NK-92 (cell line): ENCODE data around the gene SYNJ1.
"Not testable (repeated sequence)": the region's sequence is repeated elsewhere in the genome, so short reads cannot be mapped to it uniquely, and the experiment has no call there.

Experiments used
- DNase-seq: peaks from one replicate; lab custom pipeline; 2025; ENCODE audit not compliant: unreplicated experiment; lab: John Stamatoyannopoulos, UW

The SYNJ1 gene

GRCh38 chr21:32626621-32627196 lies 101.1 kb downstream of the SYNJ1 start:
- DNase-seq: no peak

GRCh38 chr21:32618218-32618617 lies 109.6 kb downstream of the SYNJ1 start:
- not testable (repeated sequence) for DNase-seq

GRCh38 chr21:32613436-32614043 lies 114.3 kb downstream of the SYNJ1 start:
- no peak for DNase-seq

- DNase-seq: no peak
These were observed 114.8 kb downstream of the SYNJ1 start for GRCh38 chr21:32612999-32613337.

GRCh38 chr21:32612075-32612998 lies 115.5 kb downstream of the SYNJ1 start, which contains the start of gene CFAP298:
Gene CFAP298 (minus strand): TSS chr21:32612377. CDS start chr21:32612243, 134 bp downstream.
- peak; percentile 49 for DNase-seq

GRCh38 chr21:32611471-32611997 lies 116.3 kb downstream of the SYNJ1 start:
- no peak for DNase-seq

GRCh38 chr21:32610940-32611339 lies 116.9 kb downstream of the SYNJ1 start:
- DNase-seq: not testable (repeated sequence)

- DNase-seq: no peak
These were observed 119.0 kb downstream of the SYNJ1 start for GRCh38 chr21:32608851-32609250.

GRCh38 chr21:32605469-32605868 lies 122.3 kb downstream of the SYNJ1 start:
- no peak for DNase-seq

GRCh38 chr21:32604464-32604863 lies 123.3 kb downstream of the SYNJ1 start:
- no peak for DNase-seq

- no peak for DNase-seq
These were observed 124.7 kb downstream of the SYNJ1 start for GRCh38 chr21:32603131-32603530.

GRCh38 chr21:32602099-32602498 lies 125.7 kb downstream of the SYNJ1 start:
- no peak for DNase-seq

GRCh38 chr21:32599526-32599925 lies 128.3 kb downstream of the SYNJ1 start:
- DNase-seq: no peak

- DNase-seq: no peak
These were observed 128.7 kb downstream of the SYNJ1 start for GRCh38 chr21:32599091-32599490.

- no peak for DNase-seq
These were observed 130.6 kb downstream of the SYNJ1 start for GRCh38 chr21:32597205-32597604.

- no peak for DNase-seq
These were observed 132.4 kb downstream of the SYNJ1 start for GRCh38 chr21:32595431-32595830.

- DNase-seq: no peak
These were observed 134.1 kb downstream of the SYNJ1 start for GRCh38 chr21:32593690-32594089.

GRCh38 chr21:32592929-32593502 lies 134.8 kb downstream of the SYNJ1 start:
- DNase-seq: no peak

GRCh38 chr21:32590130-32590529 lies 137.7 kb downstream of the SYNJ1 start:
- no peak for DNase-seq

- DNase-seq: no peak
These were observed 140.2 kb downstream of the SYNJ1 start for GRCh38 chr21:32587651-32588050.

GRCh38 chr21:32587120-32587519 lies 140.7 kb downstream of the SYNJ1 start:
- DNase-seq: no peak
